Keratinocyte (primary cell): ENCODE results near the gene FRMD3.

Experiments
- CTCF ChIP-seq, 3 experiments: IDR thresholded peaks in 1 of 3; conservative IDR thresholded peaks in 1 of 3; optimal IDR thresholded peaks in 1 of 3; 2 replicates in 2 of 3; 3 replicates in 1 of 3; pipeline versions ENCODE3 to v1.5.1; 2011; ENCODE audit warnings: low read length in 3 of 3, mild to moderate bottlenecking in 3 of 3, moderate library complexity in 2 of 3, control low read depth in 1 of 3, inconsistent platforms in 1 of 3; ENCODE audit not compliant: insufficient read depth in 2 of 3; ENCODE audit errors: extremely low read depth in 1 of 3
- EZH2 ChIP-seq: IDR thresholded peaks from one replicate; pipeline ENCODE4 v1.6.1; 2012; ENCODE audit warnings: inconsistent platforms, mild to moderate bottlenecking, low read length, moderate library complexity

DNA sequence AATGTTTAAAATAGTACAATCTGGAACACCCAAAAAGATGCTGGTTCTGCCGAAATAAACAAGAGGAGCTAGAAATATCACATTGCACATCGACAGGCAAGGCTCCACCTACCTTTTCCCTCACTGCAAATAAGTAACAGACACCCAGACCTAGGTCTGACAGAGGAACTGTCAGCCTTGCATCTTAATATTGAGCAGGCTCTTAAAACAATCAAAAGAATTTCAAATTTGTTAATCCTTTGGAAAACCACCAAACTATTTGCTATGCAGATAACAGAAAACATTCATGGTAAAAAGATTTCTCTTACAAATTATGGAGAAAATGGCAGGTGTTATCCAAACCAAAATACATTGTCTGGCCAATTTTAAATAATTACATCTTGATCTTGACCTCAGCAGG lies 71.3 kb downstream of the FRMD3 start:
- TF ChIP-seq CTCF (optimal IDR thresholded peaks at IDR 0.05 in 1 of 3, IDR thresholded peaks at IDR 0.05 in 1 of 3, conservative IDR thresholded peaks at IDR 0.05 in 1 of 3; ENCODE audit: extremely low read depth in 1 of 3, insufficient read depth in 2 of 3, low read length in 3 of 3) (no peak), EZH2 (no peak)
